IPS-20b (cell line): ENCODE results near the gene ID2.

Source experiments
- H3K27ac ChIP-seq: one replicate; pipeline ENCODE4 v1.5.1; 2013; ENCODE audit warnings: low read length
- H3K27me3 ChIP-seq: 2 replicates; pipeline ENCODE4 v1.6.1; 2013; ENCODE audit warnings: mild to moderate bottlenecking, low read length, inconsistent platforms; ENCODE audit not compliant: insufficient read depth
- H3K36me3 ChIP-seq: 2 replicates; pipeline ENCODE4 v1.6.1; 2013; ENCODE audit warnings: low read depth, mild to moderate bottlenecking, inconsistent platforms, low read length, moderate library complexity; ENCODE audit not compliant: insufficient read depth
- H3K4me1 ChIP-seq: 2 replicates; pipeline ENCODE4 v1.6.1; 2013; ENCODE audit warnings: mild to moderate bottlenecking, control low read depth, inconsistent platforms, low read length, moderate library complexity; ENCODE audit not compliant: insufficient read depth
- H3K4me3 ChIP-seq: 2 replicates; pipeline ENCODE4 v1.5.1; 2013; ENCODE audit warnings: mild to moderate bottlenecking, low read length, inconsistent platforms
- H3K9ac ChIP-seq: 2 replicates; pipeline ENCODE4 v1.6.1; 2013; ENCODE audit warnings: low read depth, mild to moderate bottlenecking, inconsistent platforms, low read length, moderate library complexity
- H3K9me3 ChIP-seq: 2 replicates; pipeline ENCODE4 v1.6.1; 2013; ENCODE audit warnings: mild to moderate bottlenecking, low read depth, low read length, inconsistent platforms; ENCODE audit not compliant: insufficient read depth

The ID2 gene

DNA sequence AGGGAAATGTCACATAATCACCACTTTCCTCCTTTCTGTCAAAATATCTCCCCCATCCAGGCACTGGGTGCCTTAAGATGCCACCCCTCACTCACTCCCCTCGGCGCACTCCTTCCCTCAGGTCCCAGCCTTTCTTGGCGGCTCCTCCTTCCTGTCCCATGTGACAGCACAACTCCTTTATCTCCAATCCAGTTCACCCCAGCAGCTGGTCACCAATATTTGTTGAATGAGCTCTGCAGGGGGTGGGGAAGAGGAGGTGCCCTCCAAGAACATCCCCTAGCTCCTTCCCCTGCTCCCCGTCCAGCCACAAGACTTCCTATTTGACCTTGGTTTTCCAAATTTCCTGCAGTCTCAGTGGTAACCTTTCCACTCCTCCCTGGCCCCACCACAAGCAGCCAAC is 31.6 kb upstream of the ID2 start:
- Histone ChIP-seq H3K4me1 (no peaks in the 10 kb centered on the region), H3K27ac (no peak overlapping the region), H3K9ac (no peak overlapping the region), H3K9me3 (no peaks in the 10 kb centered on the region), H3K4me3 (no peak overlapping the region), H3K36me3 (no peaks in the 10 kb centered on the region), H3K27me3 (no peaks in the 10 kb centered on the region)

DNA sequence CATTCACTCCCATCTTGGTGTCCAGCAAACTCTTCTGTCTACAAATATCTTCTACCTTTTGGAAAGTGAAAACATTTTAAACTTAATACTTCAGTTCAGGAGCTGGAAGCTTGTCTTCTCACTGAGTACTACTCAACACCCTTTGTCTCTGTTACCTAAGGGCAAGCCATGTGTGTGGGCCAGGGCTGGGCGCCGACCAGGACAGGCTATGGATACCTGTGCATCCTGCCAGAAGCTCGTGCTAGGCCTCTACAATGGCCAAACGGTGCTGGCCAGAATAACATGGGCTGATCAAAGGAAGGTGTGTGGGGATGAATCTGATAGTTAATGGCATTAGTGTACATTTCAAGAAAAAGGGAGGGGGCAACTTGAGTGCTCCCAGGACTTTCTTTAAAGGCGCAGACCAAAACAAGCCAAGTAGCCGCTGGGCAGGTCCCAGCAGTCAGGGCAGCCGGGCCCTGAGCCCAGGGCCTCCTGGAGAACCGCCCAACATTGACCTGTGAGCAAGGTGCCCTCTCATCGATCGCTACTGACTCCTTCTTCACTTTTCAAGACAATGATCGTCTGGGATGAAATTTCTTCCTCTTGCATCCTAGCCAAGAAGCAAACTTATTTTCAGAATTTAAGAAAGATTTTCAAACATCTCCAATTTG is 29.0 kb upstream of the ID2 start:
- H3K27ac ChIP-seq, result no peak overlapping the region
- H3K36me3 ChIP-seq, result no peaks in the 10 kb centered on the region
- H3K27me3 ChIP-seq, result no peaks in the 10 kb centered on the region
- H3K4me1 ChIP-seq, result no peaks in the 10 kb centered on the region
- H3K4me3 ChIP-seq, result no peak overlapping the region
- H3K9me3 ChIP-seq, result no peaks in the 10 kb centered on the region
- H3K9ac ChIP-seq, result no peak overlapping the region

GRCh38 chr2:8653485-8653884 is 28.4 kb upstream of the ID2 start:
- Histone ChIP-seq H3K4me1 (no peaks in the 10 kb centered on the region), H3K36me3 (no peaks in the 10 kb centered on the region), H3K27me3 (no peaks in the 10 kb centered on the region), H3K9ac (no peak overlapping the region), H3K9me3 (no peaks in the 10 kb centered on the region), H3K27ac (no peak overlapping the region), H3K4me3 (no peak overlapping the region)

- Histone ChIP-seq H3K36me3 (no peaks in the 10 kb centered on the region), H3K4me3 (no peak overlapping the region), H3K27ac (no peak overlapping the region), H3K9ac (no peak overlapping the region), H3K4me1 (no peaks in the 10 kb centered on the region), H3K27me3 (no peaks in the 10 kb centered on the region), H3K9me3 (no peaks in the 10 kb centered on the region)
Observed at GRCh38 chr2:8654041-8654440, 27.8 kb upstream of the ID2 start.

DNA sequence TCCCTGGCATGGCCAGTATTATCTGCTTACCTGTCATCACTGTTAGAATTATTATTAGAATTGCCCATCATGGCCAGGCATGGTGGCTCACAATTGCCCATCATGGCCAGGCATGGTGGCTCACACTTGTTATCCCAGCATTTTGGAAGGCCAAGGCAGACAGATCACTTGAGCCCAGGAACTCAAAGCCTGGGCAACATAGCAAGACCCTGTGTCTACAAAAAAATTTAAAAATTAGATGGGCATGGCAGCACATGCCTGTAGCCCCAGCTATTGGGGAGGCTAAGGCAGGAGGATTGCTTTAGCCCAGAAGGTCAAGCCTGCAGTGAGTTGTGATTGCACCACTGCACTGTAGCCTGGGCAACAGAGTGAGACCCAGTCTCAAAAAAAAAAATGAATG is 27.4 kb upstream of the ID2 start:
- Histone ChIP-seq H3K27me3 (no peaks in the 10 kb centered on the region), H3K4me3 (no peak overlapping the region), H3K9me3 (no peaks in the 10 kb centered on the region), H3K27ac (no peak overlapping the region), H3K9ac (no peak overlapping the region), H3K36me3 (no peaks in the 10 kb centered on the region), H3K4me1 (no peaks in the 10 kb centered on the region)

GRCh38 chr2:8656160-8656641 is 25.7 kb upstream of the ID2 start:
- Histone ChIP-seq H3K27ac (no peak overlapping the region), H3K27me3 (no peaks in the 10 kb centered on the region), H3K4me1 (no peaks in the 10 kb centered on the region), H3K9me3 (no peaks in the 10 kb centered on the region), H3K4me3 (no peak overlapping the region), H3K9ac (no peak overlapping the region), H3K36me3 (no peaks in the 10 kb centered on the region)

GRCh38 chr2:8656811-8657210 is 25.0 kb upstream of the ID2 start:
- no peaks in the 10 kb centered on the region for H3K27me3 ChIP-seq
- no peaks in the 10 kb centered on the region for H3K36me3 ChIP-seq
- no peaks in the 10 kb centered on the region for H3K4me1 ChIP-seq
- H3K27ac ChIP-seq, result no peak overlapping the region
- no peak overlapping the region for H3K4me3 ChIP-seq
- no peak overlapping the region for H3K9ac ChIP-seq
- no peaks in the 10 kb centered on the region for H3K9me3 ChIP-seq

GRCh38 chr2:8657423-8658062 is 24.3 kb upstream of the ID2 start:
- H3K9me3 ChIP-seq, result no peaks in the 10 kb centered on the region
- no peaks in the 10 kb centered on the region for H3K36me3 ChIP-seq
- H3K4me1 ChIP-seq, result no peaks in the 10 kb centered on the region
- no peak overlapping the region for H3K9ac ChIP-seq
- no peak overlapping the region for H3K27ac ChIP-seq
- H3K27me3 ChIP-seq, result no peaks in the 10 kb centered on the region
- no peak overlapping the region for H3K4me3 ChIP-seq

- H3K27ac ChIP-seq, result no peak overlapping the region
- no peaks in the 10 kb centered on the region for H3K27me3 ChIP-seq
- no peak overlapping the region for H3K9ac ChIP-seq
Observed at GRCh38 chr2:8658064-8658862, 23.6 kb upstream of the ID2 start.

DNA sequence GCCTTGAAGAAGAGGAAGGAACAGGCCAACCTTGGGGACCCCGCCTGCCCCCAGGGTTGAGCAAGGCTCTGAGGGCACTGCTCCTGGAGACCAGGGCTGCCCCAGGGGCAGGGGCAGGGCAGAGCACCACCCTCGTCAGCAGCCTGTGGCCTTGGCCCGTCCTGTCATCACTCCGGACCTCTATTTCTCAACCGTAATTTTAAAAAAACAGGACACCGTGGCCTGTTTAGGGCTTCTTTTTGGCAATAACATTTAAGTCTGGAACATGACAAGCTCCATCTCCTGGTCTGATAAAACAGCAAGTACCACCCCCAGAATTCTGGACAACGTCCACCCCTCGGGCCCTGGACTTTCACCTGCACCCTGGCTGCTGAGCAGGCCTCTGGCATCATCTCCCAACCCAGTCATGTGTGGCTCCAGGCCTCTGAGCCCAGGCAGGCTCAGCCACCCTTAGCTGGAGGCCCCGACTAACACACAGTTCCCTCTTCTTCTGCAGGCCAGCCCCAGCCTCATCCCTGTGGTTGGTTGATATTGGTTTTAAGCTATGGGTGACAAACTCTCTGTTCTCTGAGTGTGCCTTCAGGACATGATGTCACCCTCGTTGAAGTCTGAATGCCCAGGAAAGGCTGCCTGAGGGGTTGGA is 22.6 kb upstream of the ID2 start:
- no peak overlapping the region for H3K27ac ChIP-seq
- H3K4me3 ChIP-seq, result no peak overlapping the region
- no peaks in the 10 kb centered on the region for H3K27me3 ChIP-seq
- no peaks in the 10 kb centered on the region for H3K9me3 ChIP-seq
- H3K9ac ChIP-seq, result no peak overlapping the region
- H3K4me1 ChIP-seq, result no peaks in the 10 kb centered on the region
- H3K36me3 ChIP-seq, result no peaks in the 10 kb centered on the region

More at GRCh38 chr2:8658064-8658862, 23.6 kb upstream of the ID2 start:
- no peak overlapping the region for H3K4me3 ChIP-seq
- no peaks in the 10 kb centered on the region for H3K9me3 ChIP-seq
- H3K36me3 ChIP-seq, result no peaks in the 10 kb centered on the region
- H3K4me1 ChIP-seq, result no peaks in the 10 kb centered on the region

DNA sequence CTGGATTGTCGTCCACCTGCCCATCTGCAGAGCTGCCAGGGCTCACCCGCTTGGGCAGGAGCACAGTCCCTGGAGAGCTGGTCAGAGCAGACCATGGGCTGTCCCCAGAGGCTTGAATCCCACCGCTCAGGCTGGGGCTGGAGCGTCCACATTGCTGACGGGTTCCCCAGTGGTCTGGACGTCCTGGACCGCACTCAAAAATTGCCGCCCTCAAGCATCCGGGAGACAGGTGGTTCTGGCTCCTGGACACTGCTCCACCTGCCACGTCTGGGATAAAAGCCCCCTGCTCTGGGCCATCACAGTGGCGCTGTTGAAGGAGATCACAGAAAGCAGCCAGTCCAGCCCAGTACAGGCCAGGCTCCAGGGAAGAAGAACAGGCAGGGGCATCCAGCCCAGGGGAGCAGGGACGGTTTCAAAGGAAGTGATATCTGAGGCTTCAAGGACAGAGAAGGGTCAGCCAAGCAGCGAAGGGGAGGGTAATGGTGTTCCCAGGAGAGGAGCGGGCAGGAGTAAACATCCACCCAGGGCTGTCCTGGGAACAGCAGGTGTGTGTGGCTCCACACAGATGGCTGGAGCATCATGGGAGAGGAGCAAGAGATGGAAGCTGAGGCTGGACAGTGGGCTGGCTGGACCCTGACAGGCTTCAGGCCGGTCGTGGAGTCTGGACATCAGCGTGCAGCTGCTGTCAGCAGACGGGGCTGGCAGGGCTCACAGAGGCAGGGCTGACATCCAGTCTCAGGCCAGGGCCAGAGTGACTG is 21.9 kb upstream of the ID2 start:
- Histone ChIP-seq H3K27ac (no peak overlapping the region), H3K9me3 (no peaks in the 10 kb centered on the region), H3K36me3 (no peaks in the 10 kb centered on the region), H3K9ac (no peak overlapping the region), H3K4me1 (no peaks in the 10 kb centered on the region), H3K4me3 (no peak overlapping the region), H3K27me3 (no peaks in the 10 kb centered on the region)
